ENCODE data around the gene GNB3. TPM values are rescaled to one million over a fixed set of nuclear protein-coding genes. Genes with fewer than 3 reads are reported as not detected.

Gene GNB3
- total and polyA plus RNA-seq, 4 donors = under 0.01 to 0.12 TPM; not detected in 2

DNA sequence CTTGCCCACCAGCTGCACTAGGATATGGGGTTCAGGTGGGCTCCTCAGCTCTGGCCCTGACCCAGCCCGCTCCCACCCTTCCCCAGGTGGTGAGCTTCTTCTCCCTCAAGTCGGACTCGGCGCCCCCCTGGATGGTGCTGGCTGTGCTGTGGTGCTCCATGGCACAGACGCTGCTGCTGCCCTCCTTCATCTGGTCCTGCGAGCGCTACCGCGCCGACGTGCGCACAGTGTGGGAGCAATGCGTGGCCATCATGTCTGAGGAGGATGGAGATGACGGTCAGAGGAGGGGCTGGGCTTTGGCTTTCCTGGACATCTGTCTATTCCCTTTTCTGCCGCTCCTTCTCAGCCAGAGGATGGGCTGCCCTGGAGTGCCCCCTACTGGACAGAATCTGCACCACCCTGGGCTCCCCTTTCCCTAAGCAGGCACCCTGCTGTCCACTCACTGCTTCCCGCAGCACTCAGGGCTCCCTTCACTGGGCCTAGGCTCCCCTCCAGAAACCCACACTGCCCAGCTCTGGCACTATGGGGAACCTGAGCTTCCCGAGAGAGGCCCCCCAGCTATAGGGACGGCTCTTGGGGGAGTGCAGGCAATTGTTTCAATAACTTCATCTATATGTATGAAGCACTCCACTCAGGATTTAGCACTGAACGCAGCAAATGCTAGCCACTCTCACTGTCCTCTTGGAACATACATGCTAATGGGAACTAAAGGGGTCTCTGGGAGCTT, 15.2 kb upstream of the GNB3 start:
- DNase-seq (ENCODE audit: low spot score) = peak; percentile 90
- Histone ChIP-seq H3K27ac (ENCODE audit: low read depth in 1 of 2, low read length in 2 of 2) (no peak overlapping the region), H3K4me1 (ENCODE audit: control insufficient read depth in 4 of 4, insufficient read depth in 4 of 4, low read length in 3 of 4) (peaks cover 10 to 32% (median 18%) of the 10 kb centered on the region in 4 donors), H3K4me3 (ENCODE audit: low read depth in 1 of 3, low read length in 3 of 3) (no peak overlapping the region), H3K27me3 (ENCODE audit: control insufficient read depth in 4 of 4, insufficient read depth in 4 of 4, low read length in 3 of 4) (peaks cover 0 to 2% (median 0%) of the 10 kb centered on the region in 4 donors), H3K9me3 (ENCODE audit: control insufficient read depth in 4 of 4, low read length in 3 of 4) (no peaks in the 10 kb centered on the region), H3K9ac (ENCODE audit: low read depth in 1 of 2, low read length in 2 of 2) (no peak overlapping the region), H3K36me3 (ENCODE audit: control insufficient read depth in 4 of 4, insufficient read depth in 3 of 4, low read depth in 1 of 4, low read length in 3 of 4) (no peaks in the 10 kb centered on the region)
- TF ChIP-seq YY1 (IDR thresholded peaks at IDR 0.05) (no peak), HNF4G (IDR thresholded peaks at IDR 0.05) (no peak), HNF4A (conservative IDR thresholded peaks at IDR 0.05) (peak in 1 of 2 donors; percentile 17), RAD21 (IDR thresholded peaks at IDR 0.05) (peak; percentile 95 to 99)
- TF ChIP-seq, protein P1, sequence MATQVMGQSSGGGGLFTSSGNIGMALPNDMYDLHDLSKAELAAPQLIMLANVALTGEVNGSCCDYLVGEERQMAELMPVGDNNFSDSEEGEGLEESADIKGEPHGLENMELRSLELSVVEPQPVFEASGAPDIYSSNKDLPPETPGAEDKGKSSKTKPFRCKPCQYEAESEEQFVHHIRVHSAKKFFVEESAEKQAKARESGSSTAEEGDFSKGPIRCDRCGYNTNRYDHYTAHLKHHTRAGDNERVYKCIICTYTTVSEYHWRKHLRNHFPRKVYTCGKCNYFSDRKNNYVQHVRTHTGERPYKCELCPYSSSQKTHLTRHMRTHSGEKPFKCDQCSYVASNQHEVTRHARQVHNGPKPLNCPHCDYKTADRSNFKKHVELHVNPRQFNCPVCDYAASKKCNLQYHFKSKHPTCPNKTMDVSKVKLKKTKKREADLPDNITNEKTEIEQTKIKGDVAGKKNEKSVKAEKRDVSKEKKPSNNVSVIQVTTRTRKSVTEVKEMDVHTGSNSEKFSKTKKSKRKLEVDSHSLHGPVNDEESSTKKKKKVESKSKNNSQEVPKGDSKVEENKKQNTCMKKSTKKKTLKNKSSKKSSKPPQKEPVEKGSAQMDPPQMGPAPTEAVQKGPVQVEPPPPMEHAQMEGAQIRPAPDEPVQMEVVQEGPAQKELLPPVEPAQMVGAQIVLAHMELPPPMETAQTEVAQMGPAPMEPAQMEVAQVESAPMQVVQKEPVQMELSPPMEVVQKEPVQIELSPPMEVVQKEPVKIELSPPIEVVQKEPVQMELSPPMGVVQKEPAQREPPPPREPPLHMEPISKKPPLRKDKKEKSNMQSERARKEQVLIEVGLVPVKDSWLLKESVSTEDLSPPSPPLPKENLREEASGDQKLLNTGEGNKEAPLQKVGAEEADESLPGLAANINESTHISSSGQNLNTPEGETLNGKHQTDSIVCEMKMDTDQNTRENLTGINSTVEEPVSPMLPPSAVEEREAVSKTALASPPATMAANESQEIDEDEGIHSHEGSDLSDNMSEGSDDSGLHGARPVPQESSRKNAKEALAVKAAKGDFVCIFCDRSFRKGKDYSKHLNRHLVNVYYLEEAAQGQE (IDR thresholded peaks at IDR 0.05) = peak; percentile 33
- TF ChIP-seq, protein P2, sequence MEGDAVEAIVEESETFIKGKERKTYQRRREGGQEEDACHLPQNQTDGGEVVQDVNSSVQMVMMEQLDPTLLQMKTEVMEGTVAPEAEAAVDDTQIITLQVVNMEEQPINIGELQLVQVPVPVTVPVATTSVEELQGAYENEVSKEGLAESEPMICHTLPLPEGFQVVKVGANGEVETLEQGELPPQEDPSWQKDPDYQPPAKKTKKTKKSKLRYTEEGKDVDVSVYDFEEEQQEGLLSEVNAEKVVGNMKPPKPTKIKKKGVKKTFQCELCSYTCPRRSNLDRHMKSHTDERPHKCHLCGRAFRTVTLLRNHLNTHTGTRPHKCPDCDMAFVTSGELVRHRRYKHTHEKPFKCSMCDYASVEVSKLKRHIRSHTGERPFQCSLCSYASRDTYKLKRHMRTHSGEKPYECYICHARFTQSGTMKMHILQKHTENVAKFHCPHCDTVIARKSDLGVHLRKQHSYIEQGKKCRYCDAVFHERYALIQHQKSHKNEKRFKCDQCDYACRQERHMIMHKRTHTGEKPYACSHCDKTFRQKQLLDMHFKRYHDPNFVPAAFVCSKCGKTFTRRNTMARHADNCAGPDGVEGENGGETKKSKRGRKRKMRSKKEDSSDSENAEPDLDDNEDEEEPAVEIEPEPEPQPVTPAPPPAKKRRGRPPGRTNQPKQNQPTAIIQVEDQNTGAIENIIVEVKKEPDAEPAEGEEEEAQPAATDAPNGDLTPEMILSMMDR (IDR thresholded peaks at IDR 0.05; ENCODE audit: low read depth, low read length, missing input control) = peak; percentile 94
- 15% methylated on average over 19 of the region's 19 CpGs for WGBS

DNA sequence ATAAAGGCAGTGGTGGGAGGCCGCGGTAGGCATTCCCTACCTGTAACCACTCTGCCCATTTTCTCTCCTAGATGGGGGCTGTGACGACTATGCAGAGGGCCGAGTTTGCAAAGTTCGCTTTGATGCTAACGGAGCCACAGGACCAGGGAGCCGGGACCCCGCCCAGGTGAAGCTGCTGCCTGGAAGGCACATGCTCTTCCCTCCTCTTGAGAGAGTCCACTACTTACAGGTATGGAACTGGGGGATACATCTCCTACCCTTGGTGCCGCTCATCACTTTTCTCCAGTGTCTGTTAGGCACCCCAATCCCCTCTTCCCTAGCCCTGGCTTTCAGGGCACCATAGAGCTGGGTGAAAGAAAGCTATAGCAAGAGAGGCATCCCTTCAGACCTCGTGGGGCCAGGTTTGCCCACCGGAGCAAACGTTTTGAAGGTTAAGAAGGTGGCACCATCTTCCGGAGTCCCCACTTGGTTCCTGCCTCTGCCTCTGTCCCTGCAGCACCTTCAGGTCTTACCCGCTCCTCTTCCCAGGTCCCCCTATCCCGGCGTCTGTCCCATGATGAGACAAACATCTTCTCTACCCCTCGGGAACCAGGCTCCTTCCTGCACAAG, 14.5 kb upstream of the GNB3 start:
- H3K27me3 ChIP-seq (ENCODE audit: control insufficient read depth in 4 of 4, insufficient read depth in 4 of 4, low read length in 3 of 4) = peaks cover 0 to 2% (median 0%) of the 10 kb centered on the region in 4 donors
- H3K27ac ChIP-seq (ENCODE audit: low read depth in 1 of 2, low read length in 2 of 2) = no peak overlapping the region
- no peak overlapping the region for H3K4me3 ChIP-seq (ENCODE audit: low read depth in 1 of 3, low read length in 3 of 3)
- no peak overlapping the region for H3K9ac ChIP-seq (ENCODE audit: low read depth in 1 of 2, low read length in 2 of 2)
- no peaks in the 10 kb centered on the region for H3K36me3 ChIP-seq (ENCODE audit: control insufficient read depth in 4 of 4, insufficient read depth in 3 of 4, low read depth in 1 of 4, low read length in 3 of 4)
- no peaks in the 10 kb centered on the region for H3K9me3 ChIP-seq (ENCODE audit: control insufficient read depth in 4 of 4, low read length in 3 of 4)
- H3K4me1 ChIP-seq (ENCODE audit: control insufficient read depth in 4 of 4, insufficient read depth in 4 of 4, low read length in 3 of 4) = peaks cover 5 to 26% (median 16%) of the 10 kb centered on the region in 4 donors
- WGBS = 78% methylated on average over 17 of the region's 17 CpGs
- no peak for DNase-seq (ENCODE audit: low spot score)
- TF ChIP-seq RAD21 (IDR thresholded peaks at IDR 0.05) (no peak), YY1 (IDR thresholded peaks at IDR 0.05) (no peak), EGR1 (IDR thresholded peaks at IDR 0.05; ENCODE audit: low read depth in 2 of 2) (no peak), FOXA1 (IDR thresholded peaks at IDR 0.05) (no peak), JUND (IDR thresholded peaks at IDR 0.05) (no peak), HNF4A (conservative IDR thresholded peaks at IDR 0.05) (no peak), NR2F2 (IDR thresholded peaks at IDR 0.05) (no peak), HNF4G (IDR thresholded peaks at IDR 0.05) (no peak), TAF1 (conservative IDR thresholded peaks at IDR 0.05) (no peak), FOXA2 (IDR thresholded peaks at IDR 0.05) (no peak), SP1 (IDR thresholded peaks at IDR 0.05) (no peak)
- TF ChIP-seq, protein P1 (IDR thresholded peaks at IDR 0.05) = no peak
- TF ChIP-seq, protein P3, sequence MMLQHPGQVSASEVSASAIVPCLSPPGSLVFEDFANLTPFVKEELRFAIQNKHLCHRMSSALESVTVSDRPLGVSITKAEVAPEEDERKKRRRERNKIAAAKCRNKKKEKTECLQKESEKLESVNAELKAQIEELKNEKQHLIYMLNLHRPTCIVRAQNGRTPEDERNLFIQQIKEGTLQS (IDR thresholded peaks at IDR 0.05) = no peak
- TF ChIP-seq, protein P4, sequence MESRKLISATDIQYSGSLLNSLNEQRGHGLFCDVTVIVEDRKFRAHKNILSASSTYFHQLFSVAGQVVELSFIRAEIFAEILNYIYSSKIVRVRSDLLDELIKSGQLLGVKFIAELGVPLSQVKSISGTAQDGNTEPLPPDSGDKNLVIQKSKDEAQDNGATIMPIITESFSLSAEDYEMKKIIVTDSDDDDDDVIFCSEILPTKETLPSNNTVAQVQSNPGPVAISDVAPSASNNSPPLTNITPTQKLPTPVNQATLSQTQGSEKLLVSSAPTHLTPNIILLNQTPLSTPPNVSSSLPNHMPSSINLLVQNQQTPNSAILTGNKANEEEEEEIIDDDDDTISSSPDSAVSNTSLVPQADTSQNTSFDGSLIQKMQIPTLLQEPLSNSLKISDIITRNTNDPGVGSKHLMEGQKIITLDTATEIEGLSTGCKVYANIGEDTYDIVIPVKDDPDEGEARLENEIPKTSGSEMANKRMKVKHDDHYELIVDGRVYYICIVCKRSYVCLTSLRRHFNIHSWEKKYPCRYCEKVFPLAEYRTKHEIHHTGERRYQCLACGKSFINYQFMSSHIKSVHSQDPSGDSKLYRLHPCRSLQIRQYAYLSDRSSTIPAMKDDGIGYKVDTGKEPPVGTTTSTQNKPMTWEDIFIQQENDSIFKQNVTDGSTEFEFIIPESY (IDR thresholded peaks at IDR 0.05) = no peak
- TF ChIP-seq, protein P2 (IDR thresholded peaks at IDR 0.05; ENCODE audit: low read depth, low read length, missing input control) = no peak
- TF ChIP-seq, protein P5, sequence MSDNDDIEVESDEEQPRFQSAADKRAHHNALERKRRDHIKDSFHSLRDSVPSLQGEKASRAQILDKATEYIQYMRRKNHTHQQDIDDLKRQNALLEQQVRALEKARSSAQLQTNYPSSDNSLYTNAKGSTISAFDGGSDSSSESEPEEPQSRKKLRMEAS (IDR thresholded peaks at IDR 0.05) = no peak
